Testis (tissue), 3 donors: ENCODE data around the gene GRK7. TPM values are rescaled to one million over a fixed set of nuclear protein-coding genes. Genes with fewer than 3 reads are reported as not detected.

Experiments
- DNase-seq: peaks from one replicate; pipeline ENCODE4 v3.0.0-alpha.2; 2019
- H3K27ac ChIP-seq, 2 donors: fragments of 200-600 bp; sonication (generic); one replicate each; pipeline ENCODE4 v1.5.1; 2019
- H3K27me3 ChIP-seq: fragments of 200-600 bp; sonication (generic); one replicate; pipeline ENCODE4 v1.5.1; 2019
- H3K36me3 ChIP-seq: fragments of 200-600 bp; sonication (generic); one replicate; pipeline ENCODE4 v1.5.1; 2017; ENCODE audit warnings: low read depth; ENCODE audit errors: missing control alignments
- H3K4me1 ChIP-seq: fragments of 200-600 bp; sonication (generic); one replicate; pipeline ENCODE4 v1.5.1; 2019
- H3K4me3 ChIP-seq, 2 donors: fragments of 200-600 bp; sonication (generic); one replicate each; pipeline ENCODE4 v1.5.1; 2017 to 2019
- H3K9me3 ChIP-seq: fragments of 200-600 bp; sonication (generic); one replicate; pipeline ENCODE4 v1.5.1; 2017
- CTCF ChIP-seq, 3 experiments: fragments of 450-650 bp in 2 of 3; fragments of 200-600 bp in 1 of 3; sonication (generic) in 1 of 3; IDR thresholded peaks; one replicate each; pipeline ENCODE4 v1.5.1; 2016 to 2019; ENCODE audit warnings: antibody characterized with exemption in 3 of 3, mild to moderate bottlenecking in 2 of 3, moderate library complexity in 1 of 3
- POLR2A ChIP-seq: fragments of 450-650 bp; IDR thresholded peaks from one replicate; pipeline ENCODE4 v1.6.1; 2017; ENCODE audit warnings: antibody characterized with exemption, mild to moderate bottlenecking, moderate library complexity
- WGBS, 2 donors: methylation state at CpG; one replicate each; pipeline ENCODE4 v1.1.5; 2018; 5-methylcytosine and 5-hydroxymethylcytosine counted together
- intact Hi-C: fragments of 100-400 bp; cut with DNase I; formaldehyde crosslinking; loops from one replicate; pipeline ENCODE4 v1.15.1; 2023; ENCODE audit warnings: low total_unique reads
- polyA plus RNA-seq: library from polyadenylated mRNA; stranded (reverse); fragments of 350-450 nt; fragmentation: Illumina TruSeq; extraction: RNeasy Lipid Tissue Mini Kit (QIAGEN cat#74804); gene quantifications from one replicate; pipeline ENCODE4 v1.2.3, GENCODE V29; 2014; ENCODE audit warnings: low read depth, low replicate concordance; ENCODE audit not compliant: insufficient read depth
- total RNA-seq, 2 donors: library from RNA; depleted of rRNA; stranded (reverse); fragments of >200 nt; gene quantifications; one replicate each; pipeline ENCODE4 v1.2.3, GENCODE V29; 2016

Gene GRK7
- total and polyA plus RNA-seq, 3 donors from 2014 or later: 0.12 to 0.31 TPM; not detected in 1

- 74 to 78% methylated on average over 7 of the region's 7 CpGs for WGBS, 2 donors
Measured at GRCh38 chr3:141807277-141808033, 44.2 kb downstream of the GRK7 start.

GRCh38 chr3:141808586-141808985 lies 45.4 kb downstream of the GRK7 start:
- Histone ChIP-seq H3K27ac (no peak overlapping the region), H3K27me3 (no peaks in the 10 kb centered on the region)
- WGBS, 2 donors: 76 to 83% methylated on average over 5 of the region's 5 CpGs

More at GRCh38 chr3:141807277-141808033, 44.2 kb downstream of the GRK7 start:
- Histone ChIP-seq H3K9me3 (no peaks in the 10 kb centered on the region), H3K4me1 (no peaks in the 10 kb centered on the region), H3K27me3 (no peaks in the 10 kb centered on the region), H3K27ac (no peak overlapping the region), H3K4me3 (no peak overlapping the region), H3K36me3 (no peaks in the 10 kb centered on the region)
- no peak for TF ChIP-seq CTCF (IDR thresholded peaks at IDR 0.05)
- TF ChIP-seq POLR2A: no peak
- intact Hi-C loops: no loop called here
- DNase-seq: no peak

GRCh38 chr3:141810161-141810560 lies 47.0 kb downstream of the GRK7 start:
- DNase-seq: no peak
- Histone ChIP-seq H3K4me1 (no peaks in the 10 kb centered on the region), H3K27me3 (no peaks in the 10 kb centered on the region), H3K36me3 (no peaks in the 10 kb centered on the region), H3K27ac (no peak overlapping the region), H3K9me3 (no peaks in the 10 kb centered on the region), H3K4me3 (no peak overlapping the region)
- WGBS, 2 donors: 83 to 97% methylated on average over 2 of the region's 2 CpGs
- TF ChIP-seq CTCF (IDR thresholded peaks at IDR 0.05): no peak
- TF ChIP-seq POLR2A: no peak
- intact Hi-C loops: no loop called here

More at GRCh38 chr3:141808586-141808985, 45.4 kb downstream of the GRK7 start:
- TF ChIP-seq CTCF (IDR thresholded peaks at IDR 0.05) (no peak), POLR2A (no peak)
- H3K4me1 ChIP-seq: no peaks in the 10 kb centered on the region
- H3K9me3 ChIP-seq: no peaks in the 10 kb centered on the region
- no peaks in the 10 kb centered on the region for H3K36me3 ChIP-seq
- H3K4me3 ChIP-seq: no peak overlapping the region
- intact Hi-C loops: no loop called here
- DNase-seq: no peak

GRCh38 chr3:141811348-141811747 lies 48.1 kb downstream of the GRK7 start:
- DNase-seq: no peak
- no peaks in the 10 kb centered on the region for H3K4me1 ChIP-seq
- intact Hi-C loops: no loop called here
- H3K36me3 ChIP-seq: no peaks in the 10 kb centered on the region
- no peaks in the 10 kb centered on the region for H3K9me3 ChIP-seq
- H3K4me3 ChIP-seq: no peak overlapping the region
- 52 to 71% methylated on average over 3 of the region's 3 CpGs for WGBS, 2 donors
- no peak overlapping the region for H3K27ac ChIP-seq
- H3K27me3 ChIP-seq: no peaks in the 10 kb centered on the region
- no peak for TF ChIP-seq CTCF (IDR thresholded peaks at IDR 0.05)
- no peak for TF ChIP-seq POLR2A

- WGBS, 2 donors: 74 to 77% methylated on average over 5 of the region's 5 CpGs
- no peak for TF ChIP-seq CTCF (IDR thresholded peaks at IDR 0.05)
- TF ChIP-seq POLR2A: no peak
Measured at GRCh38 chr3:141812084-141812483, 48.9 kb downstream of the GRK7 start.

More at GRCh38 chr3:141812084-141812483, 48.9 kb downstream of the GRK7 start:
- Histone ChIP-seq H3K4me3 (no peak overlapping the region), H3K4me1 (no peaks in the 10 kb centered on the region), H3K9me3 (no peaks in the 10 kb centered on the region), H3K36me3 (no peaks in the 10 kb centered on the region), H3K27me3 (no peaks in the 10 kb centered on the region), H3K27ac (no peak overlapping the region)
- DNase-seq: no peak
- intact Hi-C loops: no loop called here
